HFFc6 (cell line): ENCODE results near the gene SNX9. TPM values are rescaled to one million over a fixed set of nuclear protein-coding genes. Genes with fewer than 3 reads are reported as not detected.

Source experiments
- DNase-seq: peaks from one replicate; pipeline ENCODE4 v3.0.0-alpha.2; 2018
- H3K27ac Mint-ChIP-seq: 2 replicates; pipeline ENCODE4 v1.8.0; 2020; ENCODE audit warnings: mild to moderate bottlenecking, mixed read lengths
- H3K27me3 Mint-ChIP-seq: 2 replicates; pipeline ENCODE4 v1.8.0; 2021; ENCODE audit warnings: mild to moderate bottlenecking, moderate library complexity, mixed read lengths; ENCODE audit not compliant: insufficient read depth
- H3K36me3 Mint-ChIP-seq: 2 replicates; pipeline ENCODE4 v1.8.0; 2021; ENCODE audit warnings: low read depth, mixed read lengths
- H3K4me1 Mint-ChIP-seq: 2 replicates; pipeline ENCODE4 v1.8.0; 2020; ENCODE audit warnings: low read depth, mixed read lengths
- H3K4me3 Mint-ChIP-seq: 2 replicates; pipeline ENCODE4 v1.8.0; 2020; ENCODE audit warnings: mild to moderate bottlenecking, moderate library complexity, mixed read lengths
- H3K9me3 Mint-ChIP-seq: 2 replicates; pipeline ENCODE4 v1.8.0; 2020; ENCODE audit warnings: mild to moderate bottlenecking, mixed read lengths
- total RNA-seq, 6 experiments: library from RNA; stranded (reverse); fragmentation: NEBNext Ultra II Directional; extraction: Animal tissue kit (Norgen Biotek cat#: 25700); gene quantifications; 2 replicates in 1 of 6; 3 replicates in 5 of 6; pipeline ENCODE4 v1.2.3, GENCODE V29; 2021
- TF ChIP-seq, protein P1 (sequence below): fragments of 200-600 bp; sonication (generic); IDR thresholded peaks from 2 replicates; pipeline ENCODE4 v1.5.0; 2021; ENCODE audit warnings: antibody characterized with exemption, mild to moderate bottlenecking

SNX9 gene
- total RNA-seq, 6 experiments from 2014 or later, result 37.2 to 46.6 (median 40.9) TPM

DNA sequence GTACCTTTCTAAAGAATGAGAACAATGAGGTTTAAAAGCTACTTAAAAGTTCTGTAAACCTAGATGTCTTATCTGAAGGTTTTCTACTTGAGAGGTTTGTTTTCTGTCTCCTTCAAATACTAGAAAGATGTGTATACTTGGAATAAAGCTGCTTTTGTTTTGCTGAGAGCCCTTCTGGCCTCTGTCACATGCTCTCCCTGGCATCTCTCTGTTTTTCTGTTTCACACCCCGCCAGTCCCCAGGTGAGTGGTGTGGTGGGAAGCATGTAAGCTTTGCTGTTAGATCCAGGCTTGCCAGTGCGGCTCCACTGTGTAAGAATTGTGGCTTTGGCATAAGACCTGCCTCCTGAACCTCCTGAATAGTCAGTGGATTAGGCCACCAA lies 56.8 kb downstream of the SNX9 start:
- Mint-ChIP-seq H3K4me3 (no peak overlapping the region), H3K9me3 (no peaks in the 10 kb centered on the region), H3K27ac (no peak overlapping the region), H3K27me3 (no peaks in the 10 kb centered on the region), H3K36me3 (peaks cover 27% of the 10 kb centered on the region), H3K4me1 (peaks cover 12% of the 10 kb centered on the region; the same call in 1 of the 2 replicates)
- no peak for DNase-seq
- TF ChIP-seq, protein P1, sequence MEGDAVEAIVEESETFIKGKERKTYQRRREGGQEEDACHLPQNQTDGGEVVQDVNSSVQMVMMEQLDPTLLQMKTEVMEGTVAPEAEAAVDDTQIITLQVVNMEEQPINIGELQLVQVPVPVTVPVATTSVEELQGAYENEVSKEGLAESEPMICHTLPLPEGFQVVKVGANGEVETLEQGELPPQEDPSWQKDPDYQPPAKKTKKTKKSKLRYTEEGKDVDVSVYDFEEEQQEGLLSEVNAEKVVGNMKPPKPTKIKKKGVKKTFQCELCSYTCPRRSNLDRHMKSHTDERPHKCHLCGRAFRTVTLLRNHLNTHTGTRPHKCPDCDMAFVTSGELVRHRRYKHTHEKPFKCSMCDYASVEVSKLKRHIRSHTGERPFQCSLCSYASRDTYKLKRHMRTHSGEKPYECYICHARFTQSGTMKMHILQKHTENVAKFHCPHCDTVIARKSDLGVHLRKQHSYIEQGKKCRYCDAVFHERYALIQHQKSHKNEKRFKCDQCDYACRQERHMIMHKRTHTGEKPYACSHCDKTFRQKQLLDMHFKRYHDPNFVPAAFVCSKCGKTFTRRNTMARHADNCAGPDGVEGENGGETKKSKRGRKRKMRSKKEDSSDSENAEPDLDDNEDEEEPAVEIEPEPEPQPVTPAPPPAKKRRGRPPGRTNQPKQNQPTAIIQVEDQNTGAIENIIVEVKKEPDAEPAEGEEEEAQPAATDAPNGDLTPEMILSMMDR, result no peak

DNA sequence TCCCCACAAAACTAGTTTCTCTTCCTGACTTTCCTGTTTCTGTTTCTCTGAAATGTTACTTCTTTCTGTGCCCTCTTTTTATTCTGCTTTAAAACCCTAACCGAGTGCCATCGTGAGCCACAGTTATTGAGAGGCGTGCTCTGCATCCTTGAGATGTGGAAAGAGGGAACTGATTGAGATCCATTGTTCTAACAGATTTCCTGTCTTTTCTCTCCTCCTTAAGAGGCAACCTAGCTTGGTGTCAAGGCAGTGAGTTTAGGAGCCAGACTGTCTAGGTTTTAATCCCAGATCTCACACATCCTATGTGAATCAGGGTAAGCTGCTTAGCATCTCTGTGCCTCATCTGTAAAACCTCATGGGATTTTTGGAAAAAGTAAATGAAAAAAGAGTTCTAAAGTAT lies 57.5 kb downstream of the SNX9 start:
- Mint-ChIP-seq H3K4me3 (no peak overlapping the region), H3K4me1 (peaks cover 12% of the 10 kb centered on the region; the same call in 1 of the 2 replicates), H3K27me3 (no peaks in the 10 kb centered on the region), H3K9me3 (no peaks in the 10 kb centered on the region), H3K36me3 (peaks cover 23% of the 10 kb centered on the region), H3K27ac (no peak overlapping the region)
- no peak for DNase-seq
- TF ChIP-seq, protein P1, result no peak

DNA sequence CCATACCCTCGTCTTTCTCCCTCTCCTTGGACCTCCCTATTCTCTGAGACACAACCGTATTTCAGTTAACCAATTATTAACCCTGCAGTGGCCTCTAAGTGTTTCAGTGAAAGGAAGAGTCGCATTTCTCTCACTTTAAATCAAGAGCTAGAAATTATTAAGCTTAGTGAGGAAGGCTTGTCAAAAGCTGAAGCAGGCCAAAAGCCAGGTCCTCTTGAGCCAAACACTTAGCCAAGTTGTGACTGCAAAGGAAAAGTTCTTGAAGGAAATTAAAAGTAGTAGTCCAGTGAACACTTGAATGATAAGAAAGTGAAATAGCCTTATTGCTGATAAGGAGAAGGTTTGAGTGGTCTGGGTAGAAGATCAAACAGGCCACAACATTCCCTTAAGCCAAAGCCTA lies 58.3 kb downstream of the SNX9 start:
- Mint-ChIP-seq H3K27me3 (no peaks in the 10 kb centered on the region), H3K4me3 (no peak overlapping the region), H3K27ac (peak overlapping the region; percentile 27; the same call in 1 of the 2 replicates), H3K4me1 (peaks cover 12% of the 10 kb centered on the region; the same call in 1 of the 2 replicates), H3K36me3 (peaks cover 28% of the 10 kb centered on the region), H3K9me3 (no peaks in the 10 kb centered on the region)
- TF ChIP-seq, protein P1, result no peak
- DNase-seq, result no peak

DNA sequence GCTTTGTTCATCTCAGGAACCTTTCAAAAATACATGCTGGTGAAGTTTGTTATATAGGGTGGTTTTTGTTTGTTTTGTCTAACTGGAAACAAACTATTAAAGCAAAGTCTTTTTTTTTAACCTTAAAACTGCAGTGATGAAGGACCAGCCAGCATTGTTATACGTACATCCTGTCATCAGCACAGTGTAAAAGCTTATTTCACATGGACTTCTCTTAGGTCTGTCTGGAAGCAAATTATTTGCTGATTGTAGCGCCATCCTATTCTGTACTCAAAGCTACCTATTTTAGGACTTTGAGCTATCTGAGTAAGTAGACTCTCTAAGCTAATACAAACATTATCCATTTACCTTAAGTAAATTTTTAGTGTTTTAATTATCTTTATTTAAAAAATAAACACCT lies 61.7 kb downstream of the SNX9 start:
- H3K4me1 Mint-ChIP-seq, result peaks cover 12% of the 10 kb centered on the region; the same call in 1 of the 2 replicates

GRCh38 chr6:157885211-157885788 lies 62.3 kb downstream of the SNX9 start:
- H3K4me1 Mint-ChIP-seq, result peaks cover 12% of the 10 kb centered on the region; the same call in 1 of the 2 replicates
- H3K27me3 Mint-ChIP-seq, result peaks cover 2% of the 10 kb centered on the region; the same call in 1 of the 2 replicates
- TF ChIP-seq, protein P1, result no peak
- H3K9me3 Mint-ChIP-seq, result no peaks in the 10 kb centered on the region
- no peak overlapping the region for H3K4me3 Mint-ChIP-seq
- H3K27ac Mint-ChIP-seq, result no peak overlapping the region
- no peak for DNase-seq
- H3K36me3 Mint-ChIP-seq, result peaks cover 40% of the 10 kb centered on the region

More for the DNA sequence above, 61.7 kb downstream of the SNX9 start:
- Mint-ChIP-seq H3K36me3 (peaks cover 40% of the 10 kb centered on the region), H3K4me3 (no peak overlapping the region), H3K27me3 (peaks cover 2% of the 10 kb centered on the region; the same call in 1 of the 2 replicates), H3K9me3 (no peaks in the 10 kb centered on the region), H3K27ac (no peak overlapping the region)
- TF ChIP-seq, protein P1, result no peak
- no peak for DNase-seq
